ENCODE results near the gene PIP5K1C.

PIP5K1C gene

GRCh38 chr19:3721887-3722442 is 21.7 kb upstream of the PIP5K1C start:
- no peak for DNase-seq

GRCh38 chr19:3721131-3721886 is 21.0 kb upstream of the PIP5K1C start:
- DNase-seq: peak; percentile 83 to 84

DNA sequence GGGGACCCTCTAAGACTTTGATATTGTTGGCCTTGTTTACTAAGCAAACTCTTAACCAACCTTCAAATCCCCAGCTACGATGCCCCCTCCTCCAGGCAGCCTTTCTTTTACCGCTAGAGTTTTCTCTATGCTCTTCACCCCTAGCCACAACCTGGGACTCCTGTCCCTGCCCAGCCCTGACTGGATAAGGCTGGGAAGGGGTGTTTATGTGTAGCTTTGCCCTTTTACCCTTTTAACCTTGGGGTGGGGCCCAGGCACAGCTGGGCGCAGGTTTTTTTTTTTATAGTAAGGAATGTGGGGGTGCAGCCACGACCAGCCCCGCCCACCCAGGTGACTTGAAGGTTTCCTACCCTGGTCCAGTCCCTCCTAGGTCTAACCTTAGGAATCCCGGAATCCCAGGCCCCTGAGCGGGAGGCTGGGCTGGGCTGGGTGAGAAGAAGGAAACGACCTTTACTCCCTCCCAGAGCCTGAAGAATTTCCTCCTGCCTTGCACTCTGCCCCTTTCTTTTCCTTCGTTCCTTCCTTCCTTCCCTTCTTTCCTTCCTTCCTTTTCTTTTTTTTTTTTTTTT is 20.2 kb upstream of the PIP5K1C start:
- DNase-seq: no peak

DNA sequence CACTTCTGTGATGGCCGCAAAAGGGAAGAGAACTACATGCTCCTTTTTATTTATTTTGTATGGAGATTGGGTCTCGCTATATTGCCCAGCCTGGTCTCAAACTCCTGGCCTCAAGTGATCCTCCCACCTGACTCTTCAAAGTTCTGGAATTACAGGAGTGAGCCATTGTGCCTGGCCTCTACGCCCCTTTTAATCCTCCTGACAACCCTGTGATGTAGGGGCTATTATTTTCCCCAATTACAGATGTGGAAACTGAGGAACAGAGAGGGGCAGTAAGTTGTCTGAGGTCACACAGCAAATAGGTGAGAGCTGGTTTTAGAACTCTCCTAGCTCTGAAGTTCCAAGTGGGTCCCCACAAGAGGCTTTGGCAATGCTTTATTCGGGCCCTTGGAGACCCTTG is 19.6 kb upstream of the PIP5K1C start:
- no peak for DNase-seq

DNA sequence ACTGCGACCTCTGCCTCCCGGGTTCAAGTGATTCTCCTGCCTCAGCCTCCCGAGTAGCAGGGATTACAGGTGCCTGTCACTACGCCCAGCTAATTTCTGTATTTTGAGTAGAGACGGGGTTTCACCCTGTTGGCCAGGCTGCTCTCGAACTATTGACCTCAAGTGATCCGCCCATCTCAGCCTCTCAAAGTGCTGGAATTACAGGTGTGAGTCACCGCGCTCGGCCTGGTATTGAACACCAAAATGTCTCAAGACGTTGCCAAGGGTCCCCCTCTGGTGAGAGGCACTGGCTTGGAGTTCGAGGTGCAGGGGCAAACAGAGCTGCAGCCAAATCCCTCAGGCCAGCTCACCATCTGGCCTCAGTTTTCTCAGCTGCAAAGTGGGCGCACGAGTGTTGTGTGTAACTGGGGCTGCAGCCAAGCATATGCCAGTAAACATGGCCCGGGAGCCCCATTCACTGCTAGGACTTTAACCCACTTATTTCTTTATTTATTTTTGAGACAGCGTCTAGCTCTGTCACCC is 15.9 kb upstream of the PIP5K1C start:
- DNase-seq: no peak

DNA sequence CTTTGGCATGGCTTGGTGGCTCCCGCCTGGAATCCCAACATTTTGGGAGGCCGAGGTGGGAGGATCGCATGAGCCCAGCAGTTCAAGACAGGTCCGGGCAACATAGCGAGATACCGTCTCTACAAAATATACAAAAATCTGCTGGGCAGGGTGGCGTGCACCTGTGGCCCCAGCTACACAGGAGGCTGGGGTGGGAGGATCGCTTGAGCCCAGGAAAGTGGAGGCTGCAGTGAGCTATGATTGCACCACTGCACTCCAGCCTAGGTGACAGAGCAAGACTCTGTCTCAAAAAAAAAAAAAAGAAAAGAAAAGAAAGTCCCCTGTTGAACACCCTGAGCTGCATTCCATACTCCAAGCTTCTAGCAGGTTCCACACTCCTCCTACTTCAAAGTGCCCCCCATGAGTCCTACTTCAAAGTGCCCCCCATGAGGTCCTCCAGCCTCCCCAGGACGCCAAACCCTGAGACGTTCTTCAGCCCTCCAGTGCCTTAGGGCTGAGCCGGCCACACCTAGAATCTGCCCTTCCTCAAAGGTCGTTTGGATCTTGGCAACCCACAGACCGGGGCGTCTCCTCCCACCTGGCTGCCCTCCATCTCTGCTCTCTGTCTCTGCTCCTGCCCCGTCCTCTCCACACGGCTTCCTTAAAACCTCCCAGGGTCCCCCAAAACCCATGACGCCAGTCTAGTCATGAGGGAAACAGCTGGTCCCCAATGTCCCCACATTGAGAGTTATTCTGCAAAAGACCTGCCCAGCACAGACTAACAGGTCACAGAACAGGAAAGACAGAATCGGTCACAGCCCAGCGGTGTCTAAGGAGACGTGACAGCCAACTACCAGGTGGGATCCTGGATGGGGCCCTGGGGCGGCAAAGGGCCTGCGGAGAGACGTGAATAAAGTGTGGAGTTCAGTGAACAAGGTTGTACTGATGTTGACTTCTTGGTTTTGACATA is 12.7 kb upstream of the PIP5K1C start:
- DNase-seq: no peak

GRCh38 chr19:3710265-3710812 is 10.1 kb upstream of the PIP5K1C start:
- peak in 1 of 2 experiments; percentile 35 for DNase-seq

GRCh38 chr19:3708207-3708931 is 8.1 kb upstream of the PIP5K1C start, which contains the start of gene TJP3:
TSS of gene TJP3 (plus strand) at chr19:3708384. CDS start at chr19:3728433, 20,049 bp downstream.
- no peak for DNase-seq

GRCh38 chr19:3707868-3708206 is 7.6 kb upstream of the PIP5K1C start:
- DNase-seq: no peak

- no peak for DNase-seq
Observed at GRCh38 chr19:3701200-3701599, 932 bp upstream of the PIP5K1C start.

- DNase-seq: no peak
Observed at GRCh38 chr19:3699741-3700241, 477 bp downstream of the PIP5K1C start.

DNA sequence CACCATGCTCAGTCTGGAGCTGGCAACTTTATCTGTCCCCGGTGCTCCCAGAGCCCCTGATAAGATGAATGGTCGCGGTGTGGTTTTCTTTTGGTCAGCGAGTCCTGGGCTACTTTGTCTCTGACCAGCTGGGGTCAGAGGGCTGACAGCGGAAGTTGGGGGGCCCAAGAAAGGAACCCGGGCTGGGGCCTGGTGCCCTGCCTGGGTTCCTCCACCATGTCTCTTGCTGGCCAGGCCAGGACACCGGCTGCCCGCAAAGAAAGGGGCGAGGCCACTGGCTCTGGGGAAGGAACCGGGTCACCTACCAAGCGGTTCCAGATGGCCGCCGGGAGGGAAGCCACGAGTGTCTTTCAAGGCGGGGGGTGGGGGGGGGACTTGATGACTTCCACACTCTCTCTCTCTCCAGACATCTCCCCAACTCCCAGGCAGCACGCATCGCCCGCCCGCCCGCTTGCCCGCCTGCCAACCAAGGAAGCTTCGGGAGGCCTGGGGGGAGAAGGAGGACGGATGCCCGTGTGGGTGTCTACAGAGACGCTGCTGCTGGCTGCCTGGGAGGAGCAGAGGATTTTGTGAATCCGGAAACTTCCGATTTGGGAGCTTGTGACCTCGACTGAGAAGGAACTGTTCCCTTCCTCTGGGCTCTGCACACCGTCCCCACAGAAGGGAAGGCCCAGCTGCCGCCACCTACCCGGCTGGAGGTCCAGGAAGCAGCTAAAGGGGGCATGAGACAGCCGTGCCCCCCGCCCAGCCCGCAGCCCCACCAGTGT is 1.1 kb downstream of the PIP5K1C start:
- no peak for DNase-seq

GRCh38 chr19:3698386-3698950 is 1.8 kb downstream of the PIP5K1C start:
- no peak for DNase-seq

GRCh38 chr19:3697671-3698385 is 2.4 kb downstream of the PIP5K1C start:
- DNase-seq: no peak

- DNase-seq: no peak
Observed at GRCh38 chr19:3697094-3697493, 3.2 kb downstream of the PIP5K1C start.

DNA sequence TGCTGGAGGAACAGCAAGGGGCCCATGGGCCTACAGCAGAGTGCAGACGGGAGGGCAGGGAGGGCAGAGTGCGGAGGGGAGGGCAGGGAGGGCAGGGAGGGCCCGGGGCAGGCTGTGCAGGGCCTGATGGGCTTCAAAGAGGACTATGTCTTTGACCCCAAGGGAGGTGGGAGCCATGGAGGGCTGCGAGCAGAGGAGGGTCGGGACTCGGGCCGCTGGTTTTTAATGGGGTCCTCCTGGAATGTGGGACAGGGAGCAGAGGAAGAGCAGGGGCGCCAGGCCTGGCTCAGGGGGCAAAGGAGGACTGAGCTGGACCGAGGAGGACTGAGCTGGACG is 3.6 kb downstream of the PIP5K1C start:
- DNase-seq: no peak

- no peak for DNase-seq
Observed at GRCh38 chr19:3695986-3696659, 4.1 kb downstream of the PIP5K1C start.

GRCh38 chr19:3695124-3695733 is 5.0 kb downstream of the PIP5K1C start:
- DNase-seq: no peak

All from NCI-H2081 (cell line).